Keratinocyte (primary cell): ENCODE results near the gene FAT4. TPM values are rescaled to one million over a fixed set of nuclear protein-coding genes. Genes with fewer than 3 reads are reported as not detected.

Experiments used
- DNase-seq: peaks from one replicate; pipeline ENCODE4 v3.0.0-alpha.2; 2011; ENCODE audit warnings: low read depth, missing footprints, low spot score
- FAIRE-seq: peaks from 2 replicates; lab custom pipeline; 2011; peaks lifted over from hg19 to GRCh38; lab: Jason Lieb, UNC
- H2AFZ ChIP-seq: 2 replicates; pipeline ENCODE4 v1.6.0; 2012; ENCODE audit warnings: low read length, control low read depth, inconsistent platforms; ENCODE audit not compliant: control insufficient read depth
- H3K27ac ChIP-seq: 2 replicates; pipeline ENCODE4 v1.5.1; 2011; ENCODE audit warnings: low read length; ENCODE audit not compliant: control insufficient read depth, insufficient read depth
- H3K27me3 ChIP-seq: 3 replicates; pipeline ENCODE4 v1.6.0; 2011; ENCODE audit warnings: low read length; ENCODE audit not compliant: control insufficient read depth, insufficient read depth; ENCODE audit errors: extremely low read depth
- H3K36me3 ChIP-seq, 2 experiments: 2 replicates in 1 of 2; 3 replicates in 1 of 2; pipeline ENCODE4 v1.5.1; 2011; ENCODE audit warnings: low read length in 2 of 2, mild to moderate bottlenecking in 1 of 2; ENCODE audit not compliant: control insufficient read depth in 2 of 2, insufficient read depth in 2 of 2; ENCODE audit errors: extremely low read depth in 1 of 2
- H3K4me1 ChIP-seq: 3 replicates; pipeline ENCODE4 v1.5.1; 2011; ENCODE audit warnings: low read length; ENCODE audit not compliant: control insufficient read depth, insufficient read depth; ENCODE audit errors: extremely low read depth
- H3K4me2 ChIP-seq: 3 replicates; pipeline ENCODE4 v1.6.0; 2011; ENCODE audit warnings: low read depth, low read length; ENCODE audit not compliant: control insufficient read depth, insufficient read depth; ENCODE audit errors: extremely low read depth
- H3K4me3 ChIP-seq, 3 experiments: fragments of 200-600 bp in 1 of 3; sonication (generic) in 1 of 3; 2 replicates in 2 of 3; 3 replicates in 1 of 3; pipeline ENCODE4 v1.5.1; 2011 to 2016; ENCODE audit warnings: low read length in 3 of 3, mild to moderate bottlenecking in 3 of 3, control low read depth in 2 of 3, inconsistent platforms in 1 of 3, low read depth in 1 of 3, mixed read lengths in 1 of 3, mixed run types in 1 of 3, moderate library complexity in 1 of 3; ENCODE audit not compliant: control insufficient read depth in 2 of 3, insufficient read depth in 2 of 3; ENCODE audit errors: extremely low read depth in 1 of 3
- H3K79me2 ChIP-seq: 2 replicates; pipeline ENCODE4 v1.6.0; 2012; ENCODE audit warnings: low read length; ENCODE audit not compliant: control insufficient read depth, insufficient read depth
- H3K9ac ChIP-seq: 3 replicates; pipeline ENCODE4 v1.6.0; 2011; ENCODE audit warnings: low read length; ENCODE audit not compliant: control insufficient read depth, insufficient read depth; ENCODE audit errors: extremely low read depth
- H3K9me1 ChIP-seq: 3 replicates; pipeline ENCODE4 v1.6.0; 2011; ENCODE audit warnings: low read length; ENCODE audit not compliant: control insufficient read depth, insufficient read depth; ENCODE audit errors: extremely low read depth
- H3K9me3 ChIP-seq: 2 replicates; pipeline ENCODE4 v1.5.1; 2012; ENCODE audit warnings: low read depth, low read length; ENCODE audit not compliant: control insufficient read depth
- H4K20me1 ChIP-seq: 3 replicates; pipeline ENCODE4 v1.6.0; 2011; ENCODE audit warnings: low read length; ENCODE audit not compliant: control insufficient read depth, insufficient read depth; ENCODE audit errors: extremely low read depth
- EZH2 ChIP-seq: IDR thresholded peaks from one replicate; pipeline ENCODE4 v1.6.1; 2012; ENCODE audit warnings: inconsistent platforms, mild to moderate bottlenecking, low read length, moderate library complexity
- dilution Hi-C: fragments of 300-500 bp; cut with MboI; formaldehyde crosslinking; loops from one replicate; pipeline ENCODE4 v1.7.0; 2020; ENCODE audit warnings: low sequenced_read_pairs; ENCODE audit not compliant: extremely low pct_ligation_motif_present
- polyA plus RNA-seq, 5 experiments: library from polyadenylated mRNA; depleted of rRNA in 3 of 5; stranded (reverse) in 3 of 5; stranded (forward) in 1 of 5; unstranded in 1 of 5; fragments of >200 nt; gene quantifications; 1 replicate in 1 of 5; 2 replicates in 3 of 5; 3 replicates in 1 of 5; pipeline versions ENCODE4 v1.2.1 to v1.2.3, GENCODE V29; 2011 to 2012; ENCODE audit warnings: missing spikeins in 2 of 5, low read depth in 1 of 5, low replicate concordance in 1 of 5
- TF ChIP-seq, protein P1 (sequence below), 3 experiments: IDR thresholded peaks in 1 of 3; conservative IDR thresholded peaks in 1 of 3; optimal IDR thresholded peaks in 1 of 3; 2 replicates in 2 of 3; 3 replicates in 1 of 3; pipeline versions ENCODE3 to v1.5.1; 2011; ENCODE audit warnings: low read length in 3 of 3, mild to moderate bottlenecking in 3 of 3, moderate library complexity in 2 of 3, control low read depth in 1 of 3, inconsistent platforms in 1 of 3; ENCODE audit not compliant: insufficient read depth in 2 of 3; ENCODE audit errors: extremely low read depth in 1 of 3

FAT4 gene
- polyA plus RNA-seq, 1 donor (not counting 4 experiments of a cell fraction or from before 2014, with no cell fraction given) = 1.6 TPM

DNA sequence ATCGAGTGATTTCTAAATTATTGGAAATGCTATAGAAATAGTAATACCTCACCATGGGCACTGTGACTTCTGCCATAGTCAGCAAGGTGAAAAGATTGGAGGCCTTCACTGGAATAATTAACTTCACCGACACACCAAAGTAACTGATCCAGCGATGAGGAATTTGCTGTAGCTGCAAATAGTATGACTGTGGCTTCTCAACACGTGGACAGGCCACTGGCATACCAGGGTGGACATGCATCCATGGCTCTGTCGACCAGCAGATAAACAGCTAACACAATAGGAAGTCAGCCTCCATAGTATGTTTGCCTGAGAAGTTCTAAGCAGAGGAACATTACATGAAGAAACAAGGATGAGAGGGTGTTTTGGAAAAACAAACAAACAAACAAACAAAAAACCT is 10.9 kb upstream of the FAT4 start:
- DNase-seq (no peak), FAIRE-seq (no peak)
- Histone ChIP-seq H3K9ac (no peak overlapping the region), H3K9me3 (no peaks in the 10 kb centered on the region), H3K9me1 (no peaks in the 10 kb centered on the region), H3K79me2 (no peaks in the 10 kb centered on the region), H2AFZ (no peak overlapping the region), H3K4me1 (no peaks in the 10 kb centered on the region), H3K4me3 (no peak overlapping the region), H3K36me3 (no peaks in the 10 kb centered on the region), H3K27me3 (no peaks in the 10 kb centered on the region), H3K4me2 (no peak overlapping the region), H4K20me1 (no peaks in the 10 kb centered on the region), H3K27ac (no peak overlapping the region)
- dilution Hi-C loops = no loop called here
- TF ChIP-seq EZH2 = no peak
- TF ChIP-seq, protein P1, sequence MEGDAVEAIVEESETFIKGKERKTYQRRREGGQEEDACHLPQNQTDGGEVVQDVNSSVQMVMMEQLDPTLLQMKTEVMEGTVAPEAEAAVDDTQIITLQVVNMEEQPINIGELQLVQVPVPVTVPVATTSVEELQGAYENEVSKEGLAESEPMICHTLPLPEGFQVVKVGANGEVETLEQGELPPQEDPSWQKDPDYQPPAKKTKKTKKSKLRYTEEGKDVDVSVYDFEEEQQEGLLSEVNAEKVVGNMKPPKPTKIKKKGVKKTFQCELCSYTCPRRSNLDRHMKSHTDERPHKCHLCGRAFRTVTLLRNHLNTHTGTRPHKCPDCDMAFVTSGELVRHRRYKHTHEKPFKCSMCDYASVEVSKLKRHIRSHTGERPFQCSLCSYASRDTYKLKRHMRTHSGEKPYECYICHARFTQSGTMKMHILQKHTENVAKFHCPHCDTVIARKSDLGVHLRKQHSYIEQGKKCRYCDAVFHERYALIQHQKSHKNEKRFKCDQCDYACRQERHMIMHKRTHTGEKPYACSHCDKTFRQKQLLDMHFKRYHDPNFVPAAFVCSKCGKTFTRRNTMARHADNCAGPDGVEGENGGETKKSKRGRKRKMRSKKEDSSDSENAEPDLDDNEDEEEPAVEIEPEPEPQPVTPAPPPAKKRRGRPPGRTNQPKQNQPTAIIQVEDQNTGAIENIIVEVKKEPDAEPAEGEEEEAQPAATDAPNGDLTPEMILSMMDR (optimal IDR thresholded peaks at IDR 0.05 in 1 of 3, IDR thresholded peaks at IDR 0.05 in 1 of 3, conservative IDR thresholded peaks at IDR 0.05 in 1 of 3; ENCODE audit: extremely low read depth in 1 of 3, insufficient read depth in 2 of 3, low read length in 3 of 3) = no peak

DNA sequence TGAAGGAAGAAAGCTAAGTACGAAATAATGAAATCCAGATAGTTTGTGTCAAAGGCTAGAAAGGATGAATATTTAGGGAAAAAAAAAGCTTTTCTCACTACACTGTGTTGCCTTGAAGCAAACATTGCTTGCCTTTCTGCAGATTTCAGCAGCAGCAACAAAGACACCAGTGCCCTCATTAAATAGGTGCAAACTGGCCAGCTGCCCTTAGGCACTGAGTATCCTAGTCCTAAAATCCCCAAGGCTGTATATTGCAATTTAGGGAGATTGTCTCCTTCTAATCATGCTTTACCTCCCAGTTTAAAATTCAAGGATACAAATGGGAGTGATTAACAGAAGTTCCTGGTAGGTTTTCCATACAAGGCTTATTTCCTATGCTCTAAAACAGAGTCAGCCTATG is 8.6 kb upstream of the FAT4 start:
- Histone ChIP-seq H3K4me1 (no peaks in the 10 kb centered on the region), H3K27ac (no peak overlapping the region), H3K4me3 (no peak overlapping the region), H3K9me1 (no peaks in the 10 kb centered on the region), H3K4me2 (no peak overlapping the region), H3K9ac (no peak overlapping the region), H2AFZ (no peak overlapping the region), H4K20me1 (no peaks in the 10 kb centered on the region), H3K36me3 (no peaks in the 10 kb centered on the region), H3K79me2 (no peaks in the 10 kb centered on the region), H3K27me3 (no peaks in the 10 kb centered on the region), H3K9me3 (no peaks in the 10 kb centered on the region)
- TF ChIP-seq EZH2 = no peak
- TF ChIP-seq, protein P1 (optimal IDR thresholded peaks at IDR 0.05 in 1 of 3, IDR thresholded peaks at IDR 0.05 in 1 of 3, conservative IDR thresholded peaks at IDR 0.05 in 1 of 3; ENCODE audit: extremely low read depth in 1 of 3, insufficient read depth in 2 of 3, low read length in 3 of 3) = no peak
- no peak for FAIRE-seq
- no peak for DNase-seq
- dilution Hi-C loops = no loop called here
